Gastroesophageal sphincter (tissue), 4 donors: ENCODE results near the gene POMGNT2. TPM values are rescaled to one million over a fixed set of nuclear protein-coding genes. Genes with fewer than 3 reads are reported as not detected.

ENCODE experiments used
- ATAC-seq: fragments of 150-250 bp; one replicate; pipeline ENCODE4 v1.9.1; 2016; ENCODE audit warnings: mild to moderate bottlenecking, moderate library complexity
- H3K27ac ChIP-seq, 4 donors: fragments of 200-600 bp; sonication (generic) in 3 of 4; 1 replicate in 3 of 4; 2 replicates in 1 of 4; pipeline ENCODE4 v1.5.1; 2016 to 2019
- H3K27me3 ChIP-seq: fragments of 200-600 bp; sonication (generic); one replicate; pipeline ENCODE4 v1.5.1; 2019
- H3K36me3 ChIP-seq, 2 donors: fragments of 200-600 bp; sonication (generic); one replicate each; pipeline ENCODE4 v1.5.1; 2019; ENCODE audit warnings: control low read depth in 1 of 2
- H3K4me1 ChIP-seq, 3 donors: fragments of 200-600 bp; sonication (generic); 1 replicate in 2 of 3; 2 replicates in 1 of 3; pipeline ENCODE4 v1.5.1; 2016 to 2019; ENCODE audit warnings: control low read depth in 2 of 3
- H3K4me3 ChIP-seq, 2 donors: fragments of 200-600 bp; sonication (generic); one replicate each; pipeline ENCODE4 v1.5.1; 2019; ENCODE audit warnings: mild to moderate bottlenecking in 1 of 2, moderate library complexity in 1 of 2
- H3K9me3 ChIP-seq, 3 donors: fragments of 200-600 bp; sonication (generic); one replicate each; pipeline ENCODE4 v1.5.1; 2017 to 2019; ENCODE audit warnings: control low read depth in 2 of 3
- EP300 ChIP-seq: sonication (generic); formaldehyde crosslinking; IDR thresholded peaks from one replicate; pipeline ENCODE4 v1.6.1; 2017; ENCODE audit warnings: antibody characterized with exemption, mild to moderate bottlenecking
- POLR2A ChIP-seq, 2 donors: fragments of 450-650 bp; IDR thresholded peaks; one replicate each; pipeline ENCODE4 v1.6.1; 2017; ENCODE audit warnings: antibody characterized with exemption in 2 of 2, mild to moderate bottlenecking in 2 of 2, moderate library complexity in 1 of 2
- POLR2AphosphoS5 ChIP-seq: sonication (generic); formaldehyde crosslinking; IDR thresholded peaks from one replicate; pipeline ENCODE4 v1.6.1; 2017; ENCODE audit warnings: antibody characterized with exemption
- WGBS, 2 donors: methylation state at CpG; one replicate each; pipeline ENCODE4 v1.1.5; 2018; ENCODE audit warnings: low coverage in 1 of 2; 5-methylcytosine and 5-hydroxymethylcytosine counted together
- total RNA-seq, 4 donors: library from RNA; depleted of rRNA; stranded (reverse); fragments of >200 nt; gene quantifications; one replicate each; pipeline ENCODE4 v1.1.0, GENCODE V29; 2016
- TF ChIP-seq, protein P1 (sequence below), 4 experiments: fragments of 200-600 bp in 2 of 4; fragments of 450-650 bp in 2 of 4; sonication (generic) in 1 of 4; IDR thresholded peaks; one replicate each; pipeline ENCODE4 v1.5.1; 2017 to 2019; ENCODE audit warnings: antibody characterized with exemption in 4 of 4, mild to moderate bottlenecking in 2 of 4, moderate library complexity in 2 of 4

The POMGNT2 gene
- total RNA-seq, 4 donors from 2014 or later: 23.9 to 39.7 (median 34.9) TPM

DNA sequence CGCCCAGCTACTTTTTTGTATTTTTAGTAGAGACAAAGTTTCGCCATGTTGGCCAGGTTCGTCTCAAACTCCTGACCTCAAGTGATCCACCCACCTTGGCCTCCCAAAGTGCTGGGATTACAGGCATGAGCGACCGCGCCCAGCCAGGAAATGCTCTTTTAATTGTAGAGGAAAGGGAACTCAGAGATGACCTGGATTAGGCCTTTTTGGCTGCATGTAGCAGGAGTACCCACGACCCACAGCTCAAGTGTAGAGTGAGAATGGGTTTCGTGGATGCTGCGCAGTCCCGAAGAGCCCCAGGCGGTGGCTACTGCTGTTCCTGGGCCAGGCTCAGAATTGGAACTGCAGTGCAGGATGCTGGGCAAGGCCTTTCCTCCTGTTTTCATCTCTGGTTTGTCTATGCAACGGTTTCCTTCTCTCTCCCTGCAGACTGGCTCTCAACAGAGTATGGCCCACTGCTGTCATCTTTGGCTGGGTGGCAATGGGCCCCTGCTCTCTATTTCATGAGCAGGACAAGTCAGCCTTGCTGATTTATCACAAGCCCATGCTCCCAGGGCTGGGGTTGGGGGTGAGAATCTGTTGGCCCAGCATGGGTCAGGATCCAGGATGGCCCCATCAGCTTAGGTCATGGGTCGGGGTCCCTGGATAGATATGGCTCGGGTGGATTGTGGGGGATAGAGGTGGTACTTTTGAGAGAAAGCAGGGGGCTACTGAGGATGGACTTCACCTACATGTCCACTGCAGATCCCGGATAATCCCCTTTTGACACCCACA, 75.5 kb downstream of the POMGNT2 start:
- ATAC-seq: no peak
- no peak for TF ChIP-seq EP300
- TF ChIP-seq, protein P1, sequence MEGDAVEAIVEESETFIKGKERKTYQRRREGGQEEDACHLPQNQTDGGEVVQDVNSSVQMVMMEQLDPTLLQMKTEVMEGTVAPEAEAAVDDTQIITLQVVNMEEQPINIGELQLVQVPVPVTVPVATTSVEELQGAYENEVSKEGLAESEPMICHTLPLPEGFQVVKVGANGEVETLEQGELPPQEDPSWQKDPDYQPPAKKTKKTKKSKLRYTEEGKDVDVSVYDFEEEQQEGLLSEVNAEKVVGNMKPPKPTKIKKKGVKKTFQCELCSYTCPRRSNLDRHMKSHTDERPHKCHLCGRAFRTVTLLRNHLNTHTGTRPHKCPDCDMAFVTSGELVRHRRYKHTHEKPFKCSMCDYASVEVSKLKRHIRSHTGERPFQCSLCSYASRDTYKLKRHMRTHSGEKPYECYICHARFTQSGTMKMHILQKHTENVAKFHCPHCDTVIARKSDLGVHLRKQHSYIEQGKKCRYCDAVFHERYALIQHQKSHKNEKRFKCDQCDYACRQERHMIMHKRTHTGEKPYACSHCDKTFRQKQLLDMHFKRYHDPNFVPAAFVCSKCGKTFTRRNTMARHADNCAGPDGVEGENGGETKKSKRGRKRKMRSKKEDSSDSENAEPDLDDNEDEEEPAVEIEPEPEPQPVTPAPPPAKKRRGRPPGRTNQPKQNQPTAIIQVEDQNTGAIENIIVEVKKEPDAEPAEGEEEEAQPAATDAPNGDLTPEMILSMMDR (IDR thresholded peaks at IDR 0.05): no peak
- TF ChIP-seq POLR2AphosphoS5: no peak
- no peak for TF ChIP-seq POLR2A (IDR thresholded peaks at IDR 0.05)

More for the DNA sequence above, 75.5 kb downstream of the POMGNT2 start:
- Histone ChIP-seq H3K27ac (no peak overlapping the region), H3K4me1 (peaks cover 0 to 39% (median 7%) of the 10 kb centered on the region in 3 donors), H3K36me3 (peaks cover 0 to 12% of the 10 kb centered on the region in 2 donors), H3K9me3 (no peaks in the 10 kb centered on the region), H3K4me3 (no peak overlapping the region), H3K27me3 (no peaks in the 10 kb centered on the region)
- 60 to 91% methylated on average over 4 to 11 of the region's 15 CpGs for WGBS, 2 donors

Other genes starting within 250 kb of the POMGNT2 start
- gene CYP8B1, start 230.2 kb downstream of the POMGNT2 start, total RNA-seq: not detected
- 10 to 100 TPM in 2 of 4 donors, 1 to 10 TPM in 2; 4.3 to 18.2 (median 10.3) TPM for gene ZNF662, start 199.9 kb downstream of the POMGNT2 start, total RNA-seq
- gene GASK1A, start 126.8 kb downstream of the POMGNT2 start, total RNA-seq: 10 to 100 TPM; 11.5 to 49.3 (median 24.2) TPM
- 10 to 100 TPM; 42.9 to 64.0 (median 49.1) TPM for gene SNRK, start 180.5 kb upstream of the POMGNT2 start, total RNA-seq